H1 (cell line): ENCODE data around the gene AGBL4. TPM values are rescaled to one million over a fixed set of nuclear protein-coding genes. Genes with fewer than 3 reads are reported as not detected.

Experiments
- CTCF ChIA-PET: fragments of 300-600 bp; sonication (Branson Sonifier 250); formaldehyde crosslinking; loops from one replicate; lab custom pipeline; 2021; ENCODE audit not compliant: partially characterized antibody; lab: Charles Lee
- POLR2A ChIA-PET: fragments of 300-600 bp; sonication (Branson Sonifier 250); formaldehyde crosslinking; loops from one replicate; lab custom pipeline; 2021; ENCODE audit warnings: inconsistent platforms; ENCODE audit not compliant: partially characterized antibody; lab: Charles Lee
- DNase-seq, 2 experiments: peaks; one replicate each; pipeline versions ENCODE4 v3.0.0 to v3.0.0-alpha.2; 2010 to 2022; ENCODE audit warnings: low spot score in 2 of 2, low read depth in 1 of 2, mixed read lengths in 1 of 2
- FAIRE-seq: peaks from 2 replicates; lab custom pipeline; 2011; peaks lifted over from hg19 to GRCh38; lab: Jason Lieb, UNC
- H2AFZ ChIP-seq: 2 replicates; pipeline ENCODE4 v1.8.1; 2012; ENCODE audit warnings: low read length, inconsistent platforms
- H2AK5ac ChIP-seq: 2 replicates; pipeline ENCODE4 v1.6.1; 2013; ENCODE audit warnings: low read depth, low read length
- H2BK120ac ChIP-seq: replicated peaks from 2 replicates; pipeline ENCODE3; 2013; ENCODE audit warnings: low read depth, low read length, inconsistent platforms
- H2BK12ac ChIP-seq: 2 replicates; pipeline ENCODE4 v1.6.1; 2013; ENCODE audit warnings: low read depth, low read length
- H2BK15ac ChIP-seq: 2 replicates; pipeline ENCODE4 v1.6.1; 2013; ENCODE audit warnings: low read length
- H2BK20ac ChIP-seq: 2 replicates; pipeline ENCODE4 v1.6.1; 2013; ENCODE audit warnings: low read length
- H2BK5ac ChIP-seq: 2 replicates; pipeline ENCODE4 v1.6.1; 2013; ENCODE audit warnings: low read depth, low read length
- H3K14ac ChIP-seq: 2 replicates; pipeline ENCODE4 v1.6.1; 2013; ENCODE audit warnings: inconsistent platforms; ENCODE audit not compliant: insufficient read length
- H3K18ac ChIP-seq: 2 replicates; pipeline ENCODE4 v1.6.1; 2013; ENCODE audit warnings: low read length; ENCODE audit errors: extremely low read depth
- H3K23ac ChIP-seq: 2 replicates; pipeline ENCODE4 v1.6.1; 2013; ENCODE audit warnings: inconsistent platforms; ENCODE audit not compliant: insufficient read length
- H3K23me2 ChIP-seq: 2 replicates; pipeline ENCODE4 v1.6.1; 2013; ENCODE audit warnings: low read depth, low read length
- H3K27ac ChIP-seq: 2 replicates; pipeline ENCODE4 v1.6.1; 2011; ENCODE audit warnings: low read depth, low read length, inconsistent platforms
- H3K27me3 ChIP-seq, 4 experiments: replicated peaks in 1 of 4; 1 replicate in 1 of 4; 2 replicates in 3 of 4; pipeline versions ENCODE4 v1.6.1 to v1.8.1; 2011 to 2013; ENCODE audit warnings: low read length in 3 of 4, mild to moderate bottlenecking in 3 of 4, inconsistent platforms in 2 of 4, mixed read lengths in 2 of 4, moderate library complexity in 1 of 4; ENCODE audit not compliant: control insufficient read depth in 3 of 4, insufficient read depth in 3 of 4; ENCODE audit errors: extremely low read depth in 1 of 4
- H3K36me3 ChIP-seq, 4 experiments: 2 replicates each; pipeline versions ENCODE4 v1.6.1 to v1.8.1; 2011 to 2013; ENCODE audit warnings: mild to moderate bottlenecking in 4 of 4, low read length in 3 of 4, moderate library complexity in 2 of 4, control low read depth in 1 of 4, inconsistent platforms in 1 of 4; ENCODE audit not compliant: insufficient read depth in 4 of 4, control insufficient read depth in 2 of 4
- H3K4ac ChIP-seq: replicated peaks from 2 replicates; pipeline ENCODE3; 2013; ENCODE audit warnings: low read length, low read depth, mixed read lengths, inconsistent platforms; ENCODE audit not compliant: insufficient read length
- H3K4me1 ChIP-seq, 4 experiments: replicated peaks in 1 of 4; 1 replicate in 1 of 4; 2 replicates in 3 of 4; pipeline versions ENCODE4 v1.6.1 to v1.8.1; 2011 to 2013; ENCODE audit warnings: low read length in 3 of 4, inconsistent platforms in 2 of 4, mixed read lengths in 1 of 4; ENCODE audit not compliant: insufficient read depth in 4 of 4, control insufficient read depth in 3 of 4
- H3K4me2 ChIP-seq, 2 experiments: 2 replicates each; pipeline versions ENCODE4 v1.6.1 to v1.8.1; 2011 to 2013; ENCODE audit warnings: low read depth in 2 of 2, low read length in 2 of 2, control low read depth in 1 of 2, inconsistent platforms in 1 of 2, mild to moderate bottlenecking in 1 of 2; ENCODE audit not compliant: insufficient read depth in 1 of 2
- H3K4me3 ChIP-seq, 4 experiments: fragments of 200-600, 300-600 bp in 1 of 4; sonication (generic), shearing (Covaris generic), sonication (Bioruptor Twin) in 1 of 4; 2 replicates each; pipeline versions ENCODE4 v1.5.1 to v1.8.1; 2011 to 2016; ENCODE audit warnings: low read length in 4 of 4, low read depth in 3 of 4, control low read depth in 2 of 4, inconsistent platforms in 2 of 4, mild to moderate bottlenecking in 2 of 4, mixed read lengths in 1 of 4, moderate library complexity in 1 of 4; ENCODE audit not compliant: insufficient read depth in 2 of 4; ENCODE audit errors: extremely low read depth in 1 of 4
- H3K56ac ChIP-seq: replicated peaks from 2 replicates; pipeline ENCODE3; 2013; ENCODE audit warnings: low read depth, mild to moderate bottlenecking, mixed read lengths, low read length, inconsistent platforms; ENCODE audit not compliant: insufficient read length
- H3K79me1 ChIP-seq: 2 replicates; pipeline ENCODE4 v1.6.1; 2013; ENCODE audit warnings: low read depth, low read length, control low read depth
- H3K79me2 ChIP-seq, 2 experiments: 2 replicates each; pipeline versions ENCODE4 v1.6.1 to v1.8.1; 2012 to 2013; ENCODE audit warnings: low read length in 2 of 2, mild to moderate bottlenecking in 2 of 2, inconsistent platforms in 1 of 2; ENCODE audit not compliant: insufficient read depth in 2 of 2, control insufficient read depth in 1 of 2
- H3K9ac ChIP-seq, 4 experiments: replicated peaks in 1 of 4; 1 replicate in 1 of 4; 2 replicates in 3 of 4; pipeline versions ENCODE4 v1.6.1 to v1.8.1; 2011 to 2013; ENCODE audit warnings: low read depth in 3 of 4, low read length in 3 of 4, control low read depth in 2 of 4, mild to moderate bottlenecking in 2 of 4, moderate library complexity in 2 of 4, inconsistent platforms in 1 of 4; ENCODE audit errors: extremely low read depth in 1 of 4
- H3K9me3 ChIP-seq, 2 experiments: 2 replicates each; pipeline versions ENCODE4 v1.6.1 to v1.8.1; 2012 to 2013; ENCODE audit warnings: mild to moderate bottlenecking in 2 of 2, moderate library complexity in 2 of 2, control low read depth in 1 of 2, inconsistent platforms in 1 of 2, low read depth in 1 of 2, low read length in 1 of 2, mixed read lengths in 1 of 2; ENCODE audit not compliant: insufficient read depth in 2 of 2
- H4K20me1 ChIP-seq, 2 experiments: replicated peaks in 1 of 2; 2 replicates each; pipeline versions ENCODE3 to v1.8.1; 2011 to 2013; ENCODE audit warnings: inconsistent platforms in 2 of 2, low read length in 2 of 2, mild to moderate bottlenecking in 1 of 2; ENCODE audit not compliant: insufficient read depth in 2 of 2, control insufficient read depth in 1 of 2
- H4K5ac ChIP-seq: 2 replicates; pipeline ENCODE4 v1.6.1; 2013; ENCODE audit warnings: low read length, low read depth, mixed read lengths, inconsistent platforms; ENCODE audit not compliant: insufficient read length
- H4K8ac ChIP-seq: 2 replicates; pipeline ENCODE4 v1.8.0; 2013; ENCODE audit warnings: mild to moderate bottlenecking, moderate library complexity, low read length, inconsistent platforms; ENCODE audit not compliant: insufficient read depth; ENCODE audit errors: extremely low read depth
- H4K91ac ChIP-seq: replicated peaks from 2 replicates; pipeline ENCODE3; 2013; ENCODE audit warnings: low read length, mixed read lengths, inconsistent platforms; ENCODE audit not compliant: insufficient read length
- WGBS, 2 experiments: shearing (Covaris generic) in 1 of 2; methylation state at CpG; one replicate each; pipeline versions ENCODE4 v1.1.6 to v1.1.7; 2013 to 2015; ENCODE audit warnings: low lambda C conversion rate in 2 of 2, mixed read lengths in 2 of 2, inconsistent platforms in 1 of 2, low coverage in 1 of 2, missing lambda C conversion rate in 1 of 2; ENCODE audit not compliant: insufficient replicate concordance in 2 of 2, insufficient coverage in 1 of 2, insufficient read length in 1 of 2; ENCODE audit errors: extremely low coverage in 1 of 2, missing lambda C conversion rate in 1 of 2; 5-methylcytosine and 5-hydroxymethylcytosine counted together
- polyA plus RNA-seq, 7 experiments: library from polyadenylated mRNA; depleted of rRNA in 3 of 7; stranded (reverse) in 5 of 7; unstranded in 2 of 7; fragments of >200 nt in 5 of 7; fragments of 200-250 nt in 2 of 7; gene quantifications; 1 replicate in 5 of 7; 2 replicates in 1 of 7; 4 replicates in 1 of 7; pipeline versions ENCODE4 v1.2.1 to v1.2.3, GENCODE V29; 2011 to 2013; ENCODE audit warnings: missing spikeins in 2 of 7, mixed read lengths in 2 of 7
- total RNA-seq: library from RNA; stranded (reverse); fragmentation: NEBNext Ultra II Directional; extraction: Animal tissue kit (Norgen Biotek cat#: 25700); gene quantifications from 2 replicates; pipeline ENCODE4 v1.2.1, GENCODE V29; 2021

The AGBL4 gene
- total and polyA plus RNA-seq, 2 of the 8 experiments (the other 6 are each of a cell fraction or from before 2014, with no cell fraction given) = 0.41 to 0.45 TPM

GRCh38 chr1:49364676-49365075, 659.1 kb downstream of the AGBL4 start:
- Histone ChIP-seq H4K91ac (no peak overlapping the region), H3K4me2 (no peak overlapping the region), H4K5ac (no peak overlapping the region), H4K20me1 (no peaks in the 10 kb centered on the region), H3K36me3 (no peaks in the 10 kb centered on the region), H2BK5ac (no peak overlapping the region), H4K8ac (no peak overlapping the region), H3K14ac (no peak overlapping the region), H2AFZ (no peak overlapping the region), H2BK12ac (no peak overlapping the region), H3K18ac (no peak overlapping the region), H3K27ac (no peak overlapping the region), H2BK15ac (no peak overlapping the region), H3K9ac (no peak overlapping the region), H2AK5ac (no peak overlapping the region), H3K4me1 (no peaks in the 10 kb centered on the region; a peak in 1 of 7 replicates), H3K79me1 (no peaks in the 10 kb centered on the region), H3K23me2 (no peaks in the 10 kb centered on the region), H3K79me2 (no peaks in the 10 kb centered on the region), H3K27me3 (no peaks in the 10 kb centered on the region), H2BK120ac (no peak overlapping the region), H3K4ac (no peak overlapping the region), H3K23ac (no peak overlapping the region), H3K4me3 (no peak overlapping the region), H3K9me3 (peaks cover 59 to 80% of the 10 kb centered on the region in 2 experiments), H2BK20ac (no peak overlapping the region), H3K56ac (no peak overlapping the region)
- 84% methylated on average over 7 of the region's 7 CpGs; no CpG with 5 or more reads in 1 of the 2 experiments for WGBS, 2 experiments
- no peak for DNase-seq
- no peak for FAIRE-seq
- POLR2A ChIA-PET = no interaction called here
- CTCF ChIA-PET = no interaction called here
